ENCODE data around the gene MBD6. TPM values are rescaled to one million over a fixed set of nuclear protein-coding genes. Genes with fewer than 3 reads are reported as not detected.

MBD6 gene
- total and polyA plus RNA-seq, 2 of the 13 experiments (the other 11 are each of a cell fraction or from before 2014, with no cell fraction given), result 4.1 to 5.9 TPM

DNA sequence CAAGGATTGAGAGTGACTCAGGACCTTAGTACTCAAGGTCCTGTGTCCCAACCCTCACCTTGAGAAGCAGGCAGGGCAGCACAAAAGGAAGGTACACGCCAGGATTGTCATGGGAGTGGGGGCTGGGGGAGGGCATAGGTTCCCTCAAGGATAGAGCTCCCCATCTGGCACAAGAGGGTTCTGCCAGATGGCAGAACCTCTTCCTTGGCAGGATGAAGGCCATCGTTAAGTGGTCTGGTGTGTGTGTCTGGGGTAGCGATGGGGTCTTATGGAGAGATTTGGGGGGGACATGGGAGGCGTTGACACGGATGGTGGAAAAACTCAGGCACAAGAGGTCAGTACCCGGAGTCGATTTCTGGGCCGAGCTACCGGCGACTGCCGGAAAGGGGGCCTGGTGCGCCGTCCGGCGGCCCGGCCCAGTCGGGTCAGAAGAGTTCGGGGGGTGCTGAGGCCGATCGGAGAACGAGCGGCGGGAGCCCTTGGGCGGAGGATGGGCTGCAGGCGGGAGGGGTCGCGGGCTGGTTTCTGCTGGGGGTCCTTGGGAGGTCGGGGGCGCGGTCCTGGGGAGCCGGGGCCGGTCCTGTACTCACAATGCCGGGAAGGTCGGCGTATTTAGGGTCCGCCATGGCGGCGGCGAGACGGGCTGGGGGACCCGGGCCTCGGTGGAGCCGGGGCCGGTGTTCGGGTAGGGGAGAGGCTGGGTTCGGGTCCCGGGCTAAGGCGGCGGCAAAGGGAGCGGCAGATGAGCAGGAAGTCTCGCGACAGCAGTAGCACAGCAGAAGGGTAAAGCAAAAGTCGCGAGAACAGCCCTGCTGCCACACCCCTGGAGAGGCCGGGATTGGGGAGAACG, 24.0 kb downstream of the MBD6 start, which contains the start of gene DCTN2 (continued):
- TF ChIP-seq, protein P1, sequence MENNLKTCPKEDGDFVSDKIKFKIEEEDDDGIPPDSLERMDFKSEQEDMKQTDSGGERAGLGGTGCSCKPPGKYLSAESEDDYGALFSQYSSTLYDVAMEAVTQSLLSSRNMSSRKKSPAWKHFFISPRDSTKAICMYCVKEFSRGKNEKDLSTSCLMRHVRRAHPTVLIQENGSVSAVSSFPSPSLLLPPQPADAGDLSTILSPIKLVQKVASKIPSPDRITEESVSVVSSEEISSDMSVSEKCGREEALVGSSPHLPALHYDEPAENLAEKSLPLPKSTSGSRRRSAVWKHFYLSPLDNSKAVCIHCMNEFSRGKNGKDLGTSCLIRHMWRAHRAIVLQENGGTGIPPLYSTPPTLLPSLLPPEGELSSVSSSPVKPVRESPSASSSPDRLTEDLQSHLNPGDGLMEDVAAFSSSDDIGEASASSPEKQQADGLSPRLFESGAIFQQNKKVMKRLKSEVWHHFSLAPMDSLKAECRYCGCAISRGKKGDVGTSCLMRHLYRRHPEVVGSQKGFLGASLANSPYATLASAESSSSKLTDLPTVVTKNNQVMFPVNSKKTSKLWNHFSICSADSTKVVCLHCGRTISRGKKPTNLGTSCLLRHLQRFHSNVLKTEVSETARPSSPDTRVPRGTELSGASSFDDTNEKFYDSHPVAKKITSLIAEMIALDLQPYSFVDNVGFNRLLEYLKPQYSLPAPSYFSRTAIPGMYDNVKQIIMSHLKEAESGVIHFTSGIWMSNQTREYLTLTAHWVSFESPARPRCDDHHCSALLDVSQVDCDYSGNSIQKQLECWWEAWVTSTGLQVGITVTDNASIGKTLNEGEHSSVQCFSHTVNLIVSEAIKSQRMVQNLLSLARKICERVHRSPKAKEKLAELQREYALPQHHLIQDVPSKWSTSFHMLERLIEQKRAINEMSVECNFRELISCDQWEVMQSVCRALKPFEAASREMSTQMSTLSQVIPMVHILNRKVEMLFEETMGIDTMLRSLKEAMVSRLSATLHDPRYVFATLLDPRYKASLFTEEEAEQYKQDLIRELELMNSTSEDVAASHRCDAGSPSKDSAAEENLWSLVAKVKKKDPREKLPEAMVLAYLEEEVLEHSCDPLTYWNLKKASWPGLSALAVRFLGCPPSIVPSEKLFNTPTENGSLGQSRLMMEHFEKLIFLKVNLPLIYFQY (CRISPR knock-in tag; IDR thresholded peaks at IDR 0.05; ENCODE audit: borderline replicate concordance), result peak; percentile 31; the same call in 1 of the 2 replicates
- TF ChIP-seq ZNF20 (CRISPR knock-in tag; IDR thresholded peaks at IDR 0.05) (no peak), NCOA2 (CRISPR knock-in tag; IDR thresholded peaks at IDR 0.05) (no peak), ARID2 (CRISPR knock-in tag; IDR thresholded peaks at IDR 0.05; ENCODE audit: borderline replicate concordance) (no peak), KDM4B (CRISPR knock-in tag; IDR thresholded peaks at IDR 0.05) (no peak), ZNF10 (CRISPR knock-in tag; IDR thresholded peaks at IDR 0.05; ENCODE audit: borderline replicate concordance, low read depth) (no peak), SAP130 (CRISPR knock-in tag; IDR thresholded peaks at IDR 0.05; ENCODE audit: low read depth) (peak; percentile 72), ZNF563 (CRISPR knock-in tag; IDR thresholded peaks at IDR 0.05) (no peak), MIER2 (CRISPR knock-in tag; IDR thresholded peaks at IDR 0.05) (no peak), U2AF1 (optimal IDR thresholded peaks at IDR 0.05; ENCODE audit: low read depth, low read length) (no peak), PAF1 (CRISPR knock-in tag; IDR thresholded peaks at IDR 0.05) (no peak), XRCC5 (optimal IDR thresholded peaks at IDR 0.05; ENCODE audit: low read length) (no peak), SRF (IDR thresholded peaks at IDR 0.05; ENCODE audit: low read depth, low read length) (no peak)
- TF ChIP-seq, protein P2, sequence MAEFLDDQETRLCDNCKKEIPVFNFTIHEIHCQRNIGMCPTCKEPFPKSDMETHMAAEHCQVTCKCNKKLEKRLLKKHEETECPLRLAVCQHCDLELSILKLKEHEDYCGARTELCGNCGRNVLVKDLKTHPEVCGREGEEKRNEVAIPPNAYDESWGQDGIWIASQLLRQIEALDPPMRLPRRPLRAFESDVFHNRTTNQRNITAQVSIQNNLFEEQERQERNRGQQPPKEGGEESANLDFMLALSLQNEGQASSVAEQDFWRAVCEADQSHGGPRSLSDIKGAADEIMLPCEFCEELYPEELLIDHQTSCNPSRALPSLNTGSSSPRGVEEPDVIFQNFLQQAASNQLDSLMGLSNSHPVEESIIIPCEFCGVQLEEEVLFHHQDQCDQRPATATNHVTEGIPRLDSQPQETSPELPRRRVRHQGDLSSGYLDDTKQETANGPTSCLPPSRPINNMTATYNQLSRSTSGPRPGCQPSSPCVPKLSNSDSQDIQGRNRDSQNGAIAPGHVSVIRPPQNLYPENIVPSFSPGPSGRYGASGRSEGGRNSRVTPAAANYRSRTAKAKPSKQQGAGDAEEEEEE (CRISPR knock-in tag; IDR thresholded peaks at IDR 0.05; ENCODE audit: borderline replicate concordance), result no peak
- TF ChIP-seq, protein P3, sequence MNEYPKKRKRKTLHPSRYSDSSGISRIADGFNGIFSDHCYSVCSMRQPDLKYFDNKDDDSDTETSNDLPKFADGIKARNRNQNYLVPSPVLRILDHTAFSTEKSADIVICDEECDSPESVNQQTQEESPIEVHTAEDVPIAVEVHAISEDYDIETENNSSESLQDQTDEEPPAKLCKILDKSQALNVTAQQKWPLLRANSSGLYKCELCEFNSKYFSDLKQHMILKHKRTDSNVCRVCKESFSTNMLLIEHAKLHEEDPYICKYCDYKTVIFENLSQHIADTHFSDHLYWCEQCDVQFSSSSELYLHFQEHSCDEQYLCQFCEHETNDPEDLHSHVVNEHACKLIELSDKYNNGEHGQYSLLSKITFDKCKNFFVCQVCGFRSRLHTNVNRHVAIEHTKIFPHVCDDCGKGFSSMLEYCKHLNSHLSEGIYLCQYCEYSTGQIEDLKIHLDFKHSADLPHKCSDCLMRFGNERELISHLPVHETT (CRISPR knock-in tag; conservative IDR thresholded peaks at IDR 0.05), result peak; percentile 55; the same call in 1 of the 2 replicates
- TF ChIP-seq, protein P4, sequence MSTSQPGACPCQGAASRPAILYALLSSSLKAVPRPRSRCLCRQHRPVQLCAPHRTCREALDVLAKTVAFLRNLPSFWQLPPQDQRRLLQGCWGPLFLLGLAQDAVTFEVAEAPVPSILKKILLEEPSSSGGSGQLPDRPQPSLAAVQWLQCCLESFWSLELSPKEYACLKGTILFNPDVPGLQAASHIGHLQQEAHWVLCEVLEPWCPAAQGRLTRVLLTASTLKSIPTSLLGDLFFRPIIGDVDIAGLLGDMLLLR (CRISPR knock-in tag; IDR thresholded peaks at IDR 0.05), result no peak
- TF ChIP-seq, protein P5, sequence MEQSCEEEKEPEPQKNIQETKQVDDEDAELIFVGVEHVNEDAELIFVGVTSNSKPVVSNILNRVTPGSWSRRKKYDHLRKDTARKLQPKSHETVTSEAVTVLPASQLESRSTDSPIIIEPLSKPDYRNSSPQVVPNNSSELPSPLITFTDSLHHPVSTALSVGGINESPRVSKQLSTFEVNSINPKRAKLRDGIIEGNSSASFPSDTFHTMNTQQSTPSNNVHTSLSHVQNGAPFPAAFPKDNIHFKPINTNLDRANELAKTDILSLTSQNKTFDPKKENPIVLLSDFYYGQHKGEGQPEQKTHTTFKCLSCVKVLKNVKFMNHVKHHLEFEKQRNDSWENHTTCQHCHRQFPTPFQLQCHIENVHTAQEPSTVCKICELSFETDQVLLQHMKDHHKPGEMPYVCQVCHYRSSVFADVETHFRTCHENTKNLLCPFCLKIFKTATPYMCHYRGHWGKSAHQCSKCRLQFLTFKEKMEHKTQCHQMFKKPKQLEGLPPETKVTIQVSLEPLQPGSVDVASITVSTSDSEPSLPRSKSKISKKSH (CRISPR knock-in tag; IDR thresholded peaks at IDR 0.05; ENCODE audit: borderline replicate concordance), result no peak
- TF ChIP-seq, protein P6, sequence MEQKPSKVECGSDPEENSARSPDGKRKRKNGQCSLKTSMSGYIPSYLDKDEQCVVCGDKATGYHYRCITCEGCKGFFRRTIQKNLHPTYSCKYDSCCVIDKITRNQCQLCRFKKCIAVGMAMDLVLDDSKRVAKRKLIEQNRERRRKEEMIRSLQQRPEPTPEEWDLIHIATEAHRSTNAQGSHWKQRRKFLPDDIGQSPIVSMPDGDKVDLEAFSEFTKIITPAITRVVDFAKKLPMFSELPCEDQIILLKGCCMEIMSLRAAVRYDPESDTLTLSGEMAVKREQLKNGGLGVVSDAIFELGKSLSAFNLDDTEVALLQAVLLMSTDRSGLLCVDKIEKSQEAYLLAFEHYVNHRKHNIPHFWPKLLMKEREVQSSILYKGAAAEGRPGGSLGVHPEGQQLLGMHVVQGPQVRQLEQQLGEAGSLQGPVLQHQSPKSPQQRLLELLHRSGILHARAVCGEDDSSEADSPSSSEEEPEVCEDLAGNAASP (CRISPR knock-in tag; IDR thresholded peaks at IDR 0.05; ENCODE audit: borderline replicate concordance), result no peak

Data from HepG2 (cell line).